Activated T-cell treated with anti-CD3 and anti-CD28 coated beads, Interleukin-2, amount 50 U/mL, for 24 hours (primary cell): ENCODE data around the gene PARP9.
"Not testable (repeated sequence)": the region's sequence is repeated elsewhere in the genome, so short reads cannot be mapped to it uniquely, and the experiment has no call there.

Experiments
- DNase-seq: peaks from one replicate; pipeline ENCODE4 v3.0.0-alpha.2; 2020
- H3K27ac Mint-ChIP-seq: 2 replicates; pipeline ENCODE4 v1.8.0; 2020; ENCODE audit warnings: mild to moderate bottlenecking, mixed read lengths
- H3K27me3 Mint-ChIP-seq: 2 replicates; pipeline ENCODE4 v1.8.0; 2020; ENCODE audit warnings: mixed read lengths
- H3K36me3 Mint-ChIP-seq: 2 replicates; pipeline ENCODE4 v1.8.0; 2020; ENCODE audit warnings: low read depth, mixed read lengths
- H3K4me1 Mint-ChIP-seq: 2 replicates; pipeline ENCODE4 v1.8.0; 2020; ENCODE audit warnings: low read depth, mixed read lengths
- H3K4me3 Mint-ChIP-seq: 2 replicates; pipeline ENCODE4 v1.8.0; 2020; ENCODE audit warnings: mild to moderate bottlenecking, moderate library complexity, mixed read lengths
- H3K9me3 Mint-ChIP-seq: 2 replicates; pipeline ENCODE4 v1.8.0; 2020; ENCODE audit warnings: mixed read lengths

The PARP9 gene

DNA sequence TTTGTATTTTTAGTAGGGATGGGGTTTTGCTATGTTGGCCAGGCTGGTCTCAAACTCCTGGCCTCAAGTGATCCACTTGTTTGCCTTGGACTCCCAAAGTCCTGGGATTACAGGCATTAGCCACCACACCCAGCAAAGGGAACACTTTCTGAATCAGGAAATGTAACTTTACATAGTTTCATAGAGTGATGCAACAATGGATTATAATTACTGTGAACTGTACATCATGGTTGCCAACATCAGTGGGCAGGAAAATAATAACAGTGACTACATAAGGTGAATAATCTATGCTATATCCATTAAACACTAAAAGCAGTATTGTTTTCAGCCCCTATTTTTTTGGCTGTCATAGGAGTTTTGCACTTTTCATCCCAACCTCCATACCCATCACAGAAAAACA, 44.4 kb downstream of the PARP9 start:
- no peaks in the 10 kb centered on the region for H3K27me3 Mint-ChIP-seq
- no peak overlapping the region for H3K27ac Mint-ChIP-seq
- H3K4me1 Mint-ChIP-seq: peaks cover 3% of the 10 kb centered on the region
- no peaks in the 10 kb centered on the region for H3K9me3 Mint-ChIP-seq
- no peak for DNase-seq
- no peaks in the 10 kb centered on the region for H3K36me3 Mint-ChIP-seq
- H3K4me3 Mint-ChIP-seq: no peak overlapping the region

DNA sequence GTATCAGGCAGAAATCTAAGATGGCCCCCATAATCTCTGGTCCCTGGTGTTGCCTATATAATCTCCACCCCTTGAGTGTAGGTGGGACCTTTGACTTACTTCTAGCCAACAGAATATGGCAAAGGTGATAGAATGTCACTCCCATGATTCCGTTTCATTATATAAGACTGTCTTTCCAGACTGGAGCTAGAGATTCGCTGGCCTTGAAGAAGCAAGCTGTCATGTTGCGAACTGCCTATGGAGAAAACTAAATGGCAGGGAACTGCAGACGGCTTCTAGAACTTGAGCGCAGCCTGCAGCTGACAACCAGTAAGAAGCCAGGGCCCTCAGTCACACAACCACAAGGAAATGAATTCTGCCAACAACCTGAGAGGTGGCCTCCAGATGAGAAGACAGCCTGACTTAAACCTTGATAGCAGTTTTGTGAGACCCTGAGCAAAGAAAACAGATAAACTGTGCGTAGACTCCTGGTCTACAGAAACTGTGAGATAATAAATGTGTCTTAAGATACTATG, 47.2 kb downstream of the PARP9 start:
- no peak overlapping the region for H3K4me3 Mint-ChIP-seq
- H3K36me3 Mint-ChIP-seq: peaks cover 11% of the 10 kb centered on the region
- no peaks in the 10 kb centered on the region for H3K27me3 Mint-ChIP-seq

DNA sequence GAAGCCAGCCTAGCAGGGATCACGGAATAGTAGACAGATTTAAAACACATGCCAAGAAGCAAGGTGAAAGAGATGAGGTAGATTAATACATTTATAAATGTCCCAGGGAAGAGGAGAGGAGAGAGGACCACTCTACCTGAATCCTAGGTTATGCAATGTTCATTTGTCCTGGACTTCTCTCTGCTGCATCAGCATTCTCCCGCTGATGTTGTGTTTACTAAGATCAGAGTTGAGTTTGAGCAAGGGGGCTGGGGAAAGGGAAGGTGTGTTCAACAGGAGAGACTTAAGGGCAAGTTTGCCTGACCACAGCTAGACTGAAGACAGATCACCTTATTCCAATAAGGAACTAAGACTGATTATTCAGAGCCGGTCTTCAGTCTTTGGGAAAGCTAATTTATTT, 48.2 kb downstream of the PARP9 start:
- H3K4me3 Mint-ChIP-seq: no peak overlapping the region
- no peak overlapping the region for H3K27ac Mint-ChIP-seq
- DNase-seq: no peak
- H3K36me3 Mint-ChIP-seq: peaks cover 21% of the 10 kb centered on the region
- H3K4me1 Mint-ChIP-seq: peaks cover 28% of the 10 kb centered on the region
- H3K27me3 Mint-ChIP-seq: no peaks in the 10 kb centered on the region
- H3K9me3 Mint-ChIP-seq: no peaks in the 10 kb centered on the region

More for the DNA sequence above, 47.2 kb downstream of the PARP9 start:
- DNase-seq: no peak
- Mint-ChIP-seq H3K27ac (no peak overlapping the region), H3K4me1 (peaks cover 18% of the 10 kb centered on the region), H3K9me3 (no peaks in the 10 kb centered on the region)

DNA sequence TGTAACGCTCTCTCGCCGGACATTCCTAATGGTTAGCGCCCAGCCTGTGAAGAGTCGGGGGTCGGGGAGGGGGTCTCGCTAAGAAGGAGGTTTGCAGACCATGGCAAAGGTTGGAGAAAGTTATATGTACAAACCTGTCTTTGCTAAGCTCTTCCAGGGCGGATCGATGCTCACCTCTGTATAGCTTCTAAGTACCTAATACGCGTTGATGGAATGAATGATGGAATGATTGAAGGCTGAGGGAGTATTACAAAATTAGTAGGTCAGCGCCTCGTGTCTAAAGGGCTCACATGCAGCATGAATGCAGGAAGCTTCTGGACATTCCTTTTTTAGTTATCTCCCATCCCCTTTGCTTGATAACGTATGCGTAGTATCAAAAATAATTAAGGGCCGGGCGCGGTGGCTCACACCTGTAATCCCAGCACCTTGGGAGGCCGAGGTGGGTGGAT, 49.1 kb downstream of the PARP9 start:
- H3K27ac Mint-ChIP-seq: peak overlapping the region; percentile 90
- peaks cover 24% of the 10 kb centered on the region for H3K36me3 Mint-ChIP-seq
- no peaks in the 10 kb centered on the region for H3K9me3 Mint-ChIP-seq
- H3K27me3 Mint-ChIP-seq: no peaks in the 10 kb centered on the region
- peak overlapping the region; percentile 80 for H3K4me3 Mint-ChIP-seq
- DNase-seq: no peak
- peaks cover 33% of the 10 kb centered on the region for H3K4me1 Mint-ChIP-seq

DNA sequence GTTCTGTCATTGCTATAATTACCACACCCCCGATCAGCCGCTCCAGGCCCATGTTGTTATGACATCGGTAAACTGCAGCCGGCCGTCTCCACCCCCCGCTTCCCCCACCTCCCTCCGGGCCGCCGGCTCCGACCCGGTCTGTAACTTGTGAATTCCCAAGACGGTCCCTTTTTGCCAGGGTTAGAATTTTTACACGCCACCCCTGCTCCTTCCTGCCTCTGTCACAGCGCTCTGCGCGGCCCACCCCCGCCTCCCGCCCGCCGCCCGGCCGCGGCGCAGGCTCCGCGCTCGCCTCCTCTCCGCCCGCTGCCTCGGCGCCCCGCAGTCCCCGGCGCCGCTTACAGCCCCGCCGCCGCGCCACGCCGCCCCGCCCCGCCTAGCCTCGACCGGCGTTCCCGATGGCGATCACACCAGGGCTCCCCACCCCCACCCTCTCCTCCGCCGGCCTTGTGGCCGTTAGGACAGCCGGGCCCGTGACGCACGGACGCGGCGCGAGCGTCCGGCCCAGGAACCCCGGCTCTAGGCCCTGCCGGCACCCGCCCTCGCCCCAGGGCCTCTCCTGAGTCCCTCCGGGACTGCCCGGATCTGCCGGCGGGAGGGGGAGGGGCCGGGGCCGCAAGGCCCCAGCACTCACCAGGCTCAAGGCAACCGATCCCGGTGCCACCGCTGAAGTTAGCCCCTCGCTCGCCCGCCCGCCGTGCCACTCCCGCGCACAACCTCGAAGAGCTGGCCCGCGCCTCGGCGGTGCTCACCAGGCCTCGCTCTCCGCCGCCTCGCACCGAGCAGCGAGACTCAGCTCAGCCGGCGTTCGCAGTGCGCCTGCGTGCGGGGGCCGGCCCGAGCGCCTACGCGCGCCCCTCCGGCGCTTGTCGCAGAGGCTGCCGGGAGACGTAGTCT, 49.7 kb downstream of the PARP9 start, which contains the start of gene KPNA1:
KPNA1 (minus strand) TSS at position 817 of the 897 bp plus-strand sequence. CDS start 18,374 bp downstream, outside the sequence.
- Mint-ChIP-seq H3K27me3 (no peaks in the 10 kb centered on the region), H3K9me3 (no peaks in the 10 kb centered on the region), H3K27ac (peak within 1 kb of the TSS; percentile 90), H3K4me3 (peak within 1 kb of the TSS; percentile 80), H3K4me1 (peaks cover 40% of the 10 kb centered on the region), H3K36me3 (peaks cover 30% of the 10 kb centered on the region)
- DNase-seq: peak; percentile 91

DNA sequence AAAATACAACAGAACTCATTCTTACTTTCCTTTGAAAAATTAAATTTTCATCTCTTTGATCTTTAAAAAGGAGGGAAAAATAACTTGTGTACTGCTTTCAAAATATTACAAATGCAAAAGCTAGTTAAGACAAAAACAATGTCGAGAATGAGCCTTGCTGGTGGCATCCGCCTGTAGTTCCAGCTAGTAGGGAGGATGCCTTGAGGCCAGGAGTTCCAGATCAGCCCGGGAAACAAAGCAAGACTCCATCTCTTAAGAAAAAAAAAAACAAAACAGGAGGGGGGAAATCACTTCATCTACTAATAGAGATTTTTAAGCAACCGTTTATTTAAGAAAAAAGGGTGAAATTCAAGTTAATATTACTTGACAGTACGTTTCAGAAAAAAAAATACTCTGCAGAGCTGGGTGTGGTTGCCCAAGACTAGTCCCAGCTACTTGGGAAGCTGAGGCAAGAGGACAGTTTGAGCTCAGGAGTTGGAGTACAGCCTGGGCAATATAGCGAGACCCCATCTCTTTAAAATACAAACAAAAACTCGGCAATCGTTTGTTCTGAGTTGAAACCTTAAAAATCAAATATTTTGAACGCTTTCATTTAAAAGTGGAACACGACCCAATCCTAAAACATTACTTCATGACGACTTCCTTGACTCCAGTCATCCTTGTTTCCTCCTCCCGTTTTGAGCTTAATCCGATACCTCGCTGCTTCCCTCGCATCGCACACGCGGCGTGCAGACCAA, 50.5 kb downstream of the PARP9 start:
- H3K27ac Mint-ChIP-seq: peak overlapping the region; percentile 86
- peaks cover 33% of the 10 kb centered on the region for H3K36me3 Mint-ChIP-seq
- peak overlapping the region; percentile 80 for H3K4me3 Mint-ChIP-seq
- no peaks in the 10 kb centered on the region for H3K9me3 Mint-ChIP-seq
- H3K4me1 Mint-ChIP-seq: peaks cover 45% of the 10 kb centered on the region
- no peaks in the 10 kb centered on the region for H3K27me3 Mint-ChIP-seq
- no peak for DNase-seq

DNA sequence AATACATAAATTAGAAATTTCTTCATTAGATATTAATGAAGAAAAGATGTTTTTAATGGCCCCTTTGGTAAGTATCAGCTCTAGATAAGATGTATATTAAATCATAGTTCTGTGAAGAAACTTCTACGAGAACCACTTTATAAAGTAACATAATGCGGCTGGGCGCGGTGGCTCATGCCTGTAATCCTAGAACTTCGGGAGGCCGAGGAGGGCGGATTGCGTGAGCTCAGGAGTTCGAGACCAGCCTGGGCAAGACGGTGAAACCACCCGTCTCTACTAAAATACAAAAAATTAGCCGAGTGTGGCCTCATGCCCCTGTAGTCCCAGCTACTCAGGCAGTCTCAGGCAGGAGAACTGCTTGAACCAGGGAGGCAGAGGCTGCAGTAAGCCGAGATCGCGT, 51.8 kb downstream of the PARP9 start:
- H3K27ac Mint-ChIP-seq: no peak overlapping the region
- H3K4me3 Mint-ChIP-seq: no peak overlapping the region
- H3K36me3 Mint-ChIP-seq: peaks cover 37% of the 10 kb centered on the region
- no peaks in the 10 kb centered on the region for H3K27me3 Mint-ChIP-seq
- H3K4me1 Mint-ChIP-seq: peaks cover 57% of the 10 kb centered on the region
- DNase-seq: no peak
- H3K9me3 Mint-ChIP-seq: no peaks in the 10 kb centered on the region

DNA sequence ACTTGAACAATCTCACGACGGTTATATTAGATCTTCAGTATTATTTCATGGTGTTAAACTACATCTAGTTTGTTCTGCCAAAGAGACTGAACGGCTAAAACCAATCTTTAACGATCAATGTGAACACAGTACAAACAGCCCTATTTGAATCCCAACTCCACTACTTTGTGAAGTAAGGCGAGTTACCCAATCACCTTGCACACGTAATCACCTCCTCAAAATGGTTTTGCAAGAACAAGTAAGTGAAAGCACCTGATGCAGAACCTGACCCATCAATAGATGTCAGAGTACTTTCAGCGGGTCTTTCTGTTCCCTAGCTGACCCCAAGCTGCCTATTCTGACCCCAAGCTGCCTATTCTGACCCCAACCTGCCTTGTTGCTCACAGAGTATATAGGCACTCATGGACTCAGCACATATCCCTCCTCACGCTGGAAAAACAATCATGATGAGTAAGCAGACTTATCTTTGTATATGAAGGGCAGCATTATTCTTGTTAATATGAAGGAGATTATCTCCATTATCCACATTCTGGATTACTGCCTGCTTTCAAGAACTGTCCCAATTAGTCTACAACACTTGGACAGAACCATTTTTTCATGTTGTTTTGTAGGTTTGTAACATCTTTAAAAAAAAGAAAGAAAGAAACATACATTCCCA, 53.1 kb downstream of the PARP9 start:
- Mint-ChIP-seq H3K4me3 (no peak overlapping the region), H3K36me3 (peaks cover 40% of the 10 kb centered on the region), H3K9me3 (no peaks in the 10 kb centered on the region), H3K27ac (no peak overlapping the region), H3K27me3 (no peaks in the 10 kb centered on the region), H3K4me1 (peaks cover 64% of the 10 kb centered on the region)
- no peak for DNase-seq

DNA sequence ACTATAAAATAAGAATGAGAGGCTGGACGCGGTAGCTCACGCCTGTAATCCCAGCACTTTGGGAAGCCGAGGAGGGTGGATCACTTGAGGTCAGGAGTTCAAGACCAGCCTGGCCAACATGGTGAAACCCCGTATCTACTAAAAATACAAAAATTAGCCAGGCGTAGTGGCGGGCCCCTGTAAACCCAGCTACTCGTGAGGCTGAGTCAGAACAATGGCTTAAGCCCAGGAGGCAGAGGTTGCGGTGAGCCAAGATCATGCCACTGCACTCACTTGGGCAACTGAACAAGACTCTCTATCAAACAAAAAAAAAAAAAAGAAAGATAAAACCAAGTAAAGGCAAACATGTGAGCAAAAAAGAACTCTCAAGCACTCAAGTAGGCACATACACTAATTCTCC, 55.2 kb downstream of the PARP9 start:
- DNase-seq, H3K4me3 Mint-ChIP-seq, H3K9me3 Mint-ChIP-seq, H3K27ac Mint-ChIP-seq, H3K27me3 Mint-ChIP-seq: not testable (repeated sequence)
- Mint-ChIP-seq H3K36me3 (peaks cover 48% of the 10 kb centered on the region), H3K4me1 (peaks cover 75% of the 10 kb centered on the region)

DNA sequence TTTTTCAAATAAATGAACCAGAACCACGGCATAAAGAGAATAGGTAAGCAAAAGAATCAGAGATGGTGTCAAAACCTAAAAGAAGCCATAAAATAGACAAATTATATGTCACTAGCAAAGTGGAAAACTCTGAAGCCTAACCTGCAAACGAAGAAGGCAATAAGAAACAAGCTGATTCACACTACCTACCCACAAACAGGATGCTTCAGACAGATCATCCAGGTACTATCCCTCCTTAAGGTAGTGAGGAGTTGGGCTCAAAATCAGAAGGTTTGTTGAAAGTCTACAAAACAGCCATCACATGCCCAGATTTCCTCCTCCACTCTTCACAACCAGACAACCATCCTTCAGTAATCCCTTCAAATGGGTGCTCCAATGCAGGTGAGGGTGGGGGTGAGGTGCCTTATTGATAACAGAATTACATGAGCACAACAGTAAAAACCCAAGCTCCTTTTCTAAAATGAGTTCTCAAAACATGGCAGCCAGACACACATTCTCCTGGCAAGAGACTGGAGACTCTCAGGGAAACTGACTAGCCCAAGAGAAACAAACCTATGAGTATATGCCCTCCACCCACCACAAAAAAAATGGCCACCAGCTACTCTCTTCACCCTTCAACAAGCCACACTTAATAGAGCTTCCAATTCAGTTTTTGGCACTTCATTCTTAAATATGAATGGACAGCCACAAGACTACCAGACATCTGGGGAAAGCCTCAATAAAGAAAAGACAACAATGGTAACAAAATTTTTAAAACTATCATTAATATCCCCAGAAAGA, 55.8 kb downstream of the PARP9 start:
- Mint-ChIP-seq H3K4me1 (peaks cover 77% of the 10 kb centered on the region), H3K27ac (peak overlapping the region; percentile 68), H3K4me3 (no peak overlapping the region), H3K27me3 (no peaks in the 10 kb centered on the region), H3K9me3 (no peaks in the 10 kb centered on the region), H3K36me3 (peaks cover 51% of the 10 kb centered on the region)
- DNase-seq: no peak

DNA sequence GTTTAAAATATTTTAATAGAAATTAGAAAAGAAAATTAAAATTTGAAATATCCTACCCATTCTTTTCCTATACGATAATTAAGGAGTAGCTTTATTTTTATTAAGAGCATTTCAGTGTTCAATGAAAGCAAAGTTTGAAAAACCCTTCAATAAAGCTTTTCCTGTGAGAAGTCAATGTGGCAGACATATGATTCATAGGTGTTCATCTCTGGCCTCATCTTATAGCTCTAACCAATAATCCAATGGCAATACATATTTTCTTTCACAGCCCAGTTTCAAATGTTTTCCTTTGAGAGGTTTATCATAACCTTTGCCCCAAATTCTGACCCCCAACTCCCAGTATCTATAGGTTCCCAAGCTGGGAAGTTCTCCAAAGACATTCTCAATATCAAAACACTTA, 57.6 kb downstream of the PARP9 start:
- H3K36me3 Mint-ChIP-seq: peaks cover 40% of the 10 kb centered on the region
- H3K9me3 Mint-ChIP-seq: no peaks in the 10 kb centered on the region
- H3K27me3 Mint-ChIP-seq: no peaks in the 10 kb centered on the region
- DNase-seq: no peak
- H3K27ac Mint-ChIP-seq: peak overlapping the region; percentile 38
- no peak overlapping the region for H3K4me3 Mint-ChIP-seq
- peaks cover 79% of the 10 kb centered on the region for H3K4me1 Mint-ChIP-seq

DNA sequence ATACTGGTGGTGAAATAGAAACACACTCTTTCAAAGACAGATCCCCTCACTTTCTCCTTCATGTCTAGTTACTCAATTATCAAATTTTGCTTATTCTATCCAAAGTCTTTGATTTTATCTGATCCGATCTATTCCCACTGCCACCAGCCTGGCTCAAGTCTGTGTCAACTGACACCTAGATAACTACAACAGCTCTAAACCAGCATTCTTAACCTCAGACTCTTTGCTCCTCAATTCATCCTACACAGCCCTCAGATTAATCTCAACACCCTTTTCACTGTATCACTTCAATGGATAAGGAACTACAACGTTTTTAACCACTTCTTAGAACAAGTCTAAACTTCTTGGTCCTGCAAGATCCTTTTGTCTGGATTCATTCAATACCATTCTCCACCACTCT, 58.4 kb downstream of the PARP9 start:
- Mint-ChIP-seq H3K36me3 (peaks cover 38% of the 10 kb centered on the region), H3K4me1 (peaks cover 79% of the 10 kb centered on the region), H3K9me3 (no peaks in the 10 kb centered on the region), H3K27me3 (no peaks in the 10 kb centered on the region), H3K27ac (peak overlapping the region; percentile 0), H3K4me3 (no peak overlapping the region)
- no peak for DNase-seq

DNA sequence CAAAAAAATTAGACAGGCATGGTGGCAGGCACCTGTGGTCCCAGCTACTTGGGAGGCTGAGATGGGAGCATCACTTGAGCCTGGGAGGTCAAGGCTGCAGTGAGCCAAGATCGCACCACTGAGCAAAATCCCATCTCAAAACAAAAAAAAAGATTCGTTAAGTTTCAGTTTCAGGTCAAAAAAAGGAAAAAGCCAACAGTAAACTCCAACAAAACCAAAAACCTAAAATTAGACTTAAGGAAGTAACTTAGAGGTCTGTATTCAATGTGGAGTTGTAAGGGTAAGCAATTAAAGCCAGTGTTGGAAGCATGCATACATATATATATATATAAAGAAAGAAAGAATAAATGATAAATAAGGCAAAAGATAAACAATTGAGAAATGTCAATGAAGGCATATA, 61.2 kb downstream of the PARP9 start:
- no peak for DNase-seq
- H3K27me3 Mint-ChIP-seq: no peaks in the 10 kb centered on the region
- no peak overlapping the region for H3K27ac Mint-ChIP-seq
- H3K36me3 Mint-ChIP-seq: peaks cover 31% of the 10 kb centered on the region
- H3K4me1 Mint-ChIP-seq: peaks cover 79% of the 10 kb centered on the region
- H3K4me3 Mint-ChIP-seq: no peak overlapping the region
- no peaks in the 10 kb centered on the region for H3K9me3 Mint-ChIP-seq

DNA sequence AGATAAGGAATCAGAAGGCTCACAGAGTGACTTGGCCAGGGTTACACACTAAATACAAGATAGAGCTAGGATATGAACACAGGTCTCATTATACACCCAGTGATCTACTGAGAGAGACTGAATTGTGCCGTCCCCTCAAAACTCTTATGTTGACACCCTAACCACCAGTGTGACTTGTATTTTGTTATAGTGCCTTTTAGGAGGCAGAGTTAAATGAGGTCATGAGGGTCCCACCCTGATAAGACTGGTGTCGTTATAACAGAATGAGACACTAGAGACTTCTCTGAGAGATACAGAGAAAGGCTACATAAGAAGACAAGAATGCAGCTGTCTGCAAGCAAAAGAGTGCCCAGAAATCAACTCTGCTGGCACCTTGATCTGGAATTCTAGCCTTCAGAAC, 62.0 kb downstream of the PARP9 start:
- Mint-ChIP-seq H3K4me3 (no peak overlapping the region), H3K9me3 (no peaks in the 10 kb centered on the region), H3K27ac (no peak overlapping the region), H3K27me3 (no peaks in the 10 kb centered on the region), H3K4me1 (peaks cover 81% of the 10 kb centered on the region), H3K36me3 (peaks cover 33% of the 10 kb centered on the region)
- DNase-seq: no peak
